ENCODE measurements around the gene KCTD17.

GRCh38 chr22:37072673-37073072 lies 21.1 kb downstream of the KCTD17 start:
- TF ChIP-seq, protein P1, sequence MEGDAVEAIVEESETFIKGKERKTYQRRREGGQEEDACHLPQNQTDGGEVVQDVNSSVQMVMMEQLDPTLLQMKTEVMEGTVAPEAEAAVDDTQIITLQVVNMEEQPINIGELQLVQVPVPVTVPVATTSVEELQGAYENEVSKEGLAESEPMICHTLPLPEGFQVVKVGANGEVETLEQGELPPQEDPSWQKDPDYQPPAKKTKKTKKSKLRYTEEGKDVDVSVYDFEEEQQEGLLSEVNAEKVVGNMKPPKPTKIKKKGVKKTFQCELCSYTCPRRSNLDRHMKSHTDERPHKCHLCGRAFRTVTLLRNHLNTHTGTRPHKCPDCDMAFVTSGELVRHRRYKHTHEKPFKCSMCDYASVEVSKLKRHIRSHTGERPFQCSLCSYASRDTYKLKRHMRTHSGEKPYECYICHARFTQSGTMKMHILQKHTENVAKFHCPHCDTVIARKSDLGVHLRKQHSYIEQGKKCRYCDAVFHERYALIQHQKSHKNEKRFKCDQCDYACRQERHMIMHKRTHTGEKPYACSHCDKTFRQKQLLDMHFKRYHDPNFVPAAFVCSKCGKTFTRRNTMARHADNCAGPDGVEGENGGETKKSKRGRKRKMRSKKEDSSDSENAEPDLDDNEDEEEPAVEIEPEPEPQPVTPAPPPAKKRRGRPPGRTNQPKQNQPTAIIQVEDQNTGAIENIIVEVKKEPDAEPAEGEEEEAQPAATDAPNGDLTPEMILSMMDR (IDR thresholded peaks at IDR 0.05 in 4 of 5, conservative IDR thresholded peaks at IDR 0.05 in 1 of 5), result no peak
- TF ChIP-seq POLR2A (IDR thresholded peaks at IDR 0.05), result no peak
